Prostate gland (tissue), 2 donors: ENCODE data around the gene OPN1SW.

Source experiments
- POLR2A ChIP-seq: fragments of 450-650 bp; IDR thresholded peaks from one replicate; pipeline ENCODE4 v1.6.1; 2016; ENCODE audit warnings: antibody characterized with exemption, mild to moderate bottlenecking
- POLR2AphosphoS5 ChIP-seq: sonication (generic); formaldehyde crosslinking; IDR thresholded peaks from one replicate; pipeline ENCODE4 v1.6.1; 2017; ENCODE audit warnings: antibody characterized with exemption
- TF ChIP-seq, protein P1 (sequence below), 4 experiments: fragments of 200-600 bp in 2 of 4; fragments of 450-650 bp in 2 of 4; sonication (generic) in 2 of 4; IDR thresholded peaks; 1 replicate in 3 of 4; 2 replicates in 1 of 4; pipeline ENCODE4 v1.5.1; 2016 to 2019; ENCODE audit warnings: antibody characterized with exemption in 4 of 4, mild to moderate bottlenecking in 2 of 4, moderate library complexity in 2 of 4

DNA sequence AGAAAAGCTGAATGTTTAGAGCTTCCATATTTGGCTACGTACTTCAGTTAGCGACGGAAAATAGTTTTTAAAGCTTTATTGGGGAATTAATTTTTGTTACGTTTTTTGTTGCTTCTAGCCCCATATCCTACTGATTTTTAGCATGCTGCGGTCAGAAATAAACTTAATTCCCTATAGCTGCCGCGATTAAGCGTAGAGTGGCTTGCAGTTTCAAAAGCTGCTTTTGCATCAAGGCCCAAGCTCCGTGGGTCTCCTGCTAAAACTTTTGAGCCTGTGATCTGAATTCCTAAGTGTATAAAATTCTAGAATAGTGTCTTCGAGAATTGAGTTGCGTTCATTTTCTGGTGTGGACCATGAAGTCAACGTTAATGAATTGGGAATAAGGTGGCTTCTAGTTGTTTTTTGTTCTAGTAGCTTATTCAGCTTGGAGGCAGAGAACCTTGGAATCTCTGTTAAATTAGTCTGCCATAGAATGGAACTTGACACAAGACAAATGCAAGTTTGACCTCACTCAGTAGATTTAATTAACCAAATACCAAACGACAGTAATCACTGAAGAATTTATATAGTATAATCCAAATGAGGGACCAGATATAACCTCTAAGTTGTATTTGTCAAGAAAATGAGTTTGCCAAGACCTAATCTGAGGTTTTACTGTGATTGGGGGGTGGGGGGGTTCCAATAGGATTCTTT, 35.5 kb downstream of the OPN1SW start:
- TF ChIP-seq POLR2AphosphoS5, result no peak
- TF ChIP-seq, protein P1, sequence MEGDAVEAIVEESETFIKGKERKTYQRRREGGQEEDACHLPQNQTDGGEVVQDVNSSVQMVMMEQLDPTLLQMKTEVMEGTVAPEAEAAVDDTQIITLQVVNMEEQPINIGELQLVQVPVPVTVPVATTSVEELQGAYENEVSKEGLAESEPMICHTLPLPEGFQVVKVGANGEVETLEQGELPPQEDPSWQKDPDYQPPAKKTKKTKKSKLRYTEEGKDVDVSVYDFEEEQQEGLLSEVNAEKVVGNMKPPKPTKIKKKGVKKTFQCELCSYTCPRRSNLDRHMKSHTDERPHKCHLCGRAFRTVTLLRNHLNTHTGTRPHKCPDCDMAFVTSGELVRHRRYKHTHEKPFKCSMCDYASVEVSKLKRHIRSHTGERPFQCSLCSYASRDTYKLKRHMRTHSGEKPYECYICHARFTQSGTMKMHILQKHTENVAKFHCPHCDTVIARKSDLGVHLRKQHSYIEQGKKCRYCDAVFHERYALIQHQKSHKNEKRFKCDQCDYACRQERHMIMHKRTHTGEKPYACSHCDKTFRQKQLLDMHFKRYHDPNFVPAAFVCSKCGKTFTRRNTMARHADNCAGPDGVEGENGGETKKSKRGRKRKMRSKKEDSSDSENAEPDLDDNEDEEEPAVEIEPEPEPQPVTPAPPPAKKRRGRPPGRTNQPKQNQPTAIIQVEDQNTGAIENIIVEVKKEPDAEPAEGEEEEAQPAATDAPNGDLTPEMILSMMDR (IDR thresholded peaks at IDR 0.05), result no peak
- no peak for TF ChIP-seq POLR2A
